GM19395 (cell line): ENCODE results near the gene FOXN3.
"Not testable (repeated sequence)": the region's sequence is repeated elsewhere in the genome, so short reads cannot be mapped to it uniquely, and the experiment has no call there.

Experiments
- ATAC-seq: cut with Tn5 transposase; IDR thresholded peaks from one replicate; pipeline ENCODE4 v1.9.1; 2021; ENCODE audit warnings: mild to moderate bottlenecking, moderate library complexity; ENCODE audit not compliant: unreplicated experiment

Gene FOXN3

DNA sequence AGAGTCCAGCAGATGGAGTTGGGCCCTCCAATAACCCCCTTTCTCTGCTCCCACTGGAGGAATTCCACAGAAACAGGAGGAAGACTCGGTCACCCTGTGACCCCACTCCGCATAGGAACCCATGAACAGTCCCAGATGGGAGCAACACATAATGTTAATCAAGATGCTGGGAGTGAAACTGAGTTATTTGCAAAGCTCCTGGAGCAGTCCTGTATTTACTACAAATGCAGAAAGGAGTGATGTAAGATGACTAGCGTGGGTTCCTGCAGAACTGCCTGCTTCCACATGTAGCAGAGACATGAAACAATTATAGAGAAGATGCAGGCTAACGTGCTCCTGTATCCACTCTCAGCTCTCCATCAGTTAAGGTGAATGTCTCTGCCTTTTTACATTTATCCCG, 274.7 kb downstream of the FOXN3 start:
- no peak for ATAC-seq

DNA sequence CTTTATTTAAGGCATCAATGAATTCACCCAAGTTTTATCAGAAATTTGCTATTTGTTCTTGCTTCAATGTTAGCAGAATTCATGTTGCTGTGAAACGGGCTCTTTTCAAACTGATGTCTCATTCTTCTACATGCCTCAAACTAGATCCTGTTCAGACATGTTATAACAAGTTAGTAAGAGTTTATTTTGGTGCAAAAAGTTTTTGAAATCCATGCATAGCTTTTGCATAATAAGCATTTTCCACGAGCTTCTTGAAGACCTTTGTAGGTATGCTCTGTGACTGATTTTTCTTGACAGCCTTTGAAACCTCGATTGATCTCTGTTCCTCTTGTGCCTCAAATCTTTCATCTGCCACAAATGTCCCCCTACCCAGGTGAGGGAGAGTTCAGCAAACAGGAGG, 275.2 kb downstream of the FOXN3 start:
- ATAC-seq = no peak

DNA sequence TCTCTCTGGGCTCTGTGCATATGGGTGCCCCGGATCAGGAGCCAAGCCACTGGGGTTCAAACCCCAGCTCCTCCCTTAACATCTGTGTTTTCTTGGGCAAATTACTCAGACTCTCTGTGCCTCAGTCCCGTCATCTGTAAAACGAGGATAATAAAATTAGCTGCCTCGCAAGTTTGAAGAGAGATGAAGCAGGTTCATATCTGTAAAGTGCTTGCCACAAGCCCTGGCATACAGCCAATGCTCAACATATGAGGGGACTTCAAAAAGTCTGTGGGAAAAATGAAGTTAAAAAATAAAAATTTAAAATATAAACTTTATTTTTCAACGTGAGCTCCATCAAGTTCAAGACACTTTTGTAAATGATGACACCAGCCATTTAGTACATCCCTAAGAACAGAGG, 276.7 kb downstream of the FOXN3 start:
- ATAC-seq = no peak

DNA sequence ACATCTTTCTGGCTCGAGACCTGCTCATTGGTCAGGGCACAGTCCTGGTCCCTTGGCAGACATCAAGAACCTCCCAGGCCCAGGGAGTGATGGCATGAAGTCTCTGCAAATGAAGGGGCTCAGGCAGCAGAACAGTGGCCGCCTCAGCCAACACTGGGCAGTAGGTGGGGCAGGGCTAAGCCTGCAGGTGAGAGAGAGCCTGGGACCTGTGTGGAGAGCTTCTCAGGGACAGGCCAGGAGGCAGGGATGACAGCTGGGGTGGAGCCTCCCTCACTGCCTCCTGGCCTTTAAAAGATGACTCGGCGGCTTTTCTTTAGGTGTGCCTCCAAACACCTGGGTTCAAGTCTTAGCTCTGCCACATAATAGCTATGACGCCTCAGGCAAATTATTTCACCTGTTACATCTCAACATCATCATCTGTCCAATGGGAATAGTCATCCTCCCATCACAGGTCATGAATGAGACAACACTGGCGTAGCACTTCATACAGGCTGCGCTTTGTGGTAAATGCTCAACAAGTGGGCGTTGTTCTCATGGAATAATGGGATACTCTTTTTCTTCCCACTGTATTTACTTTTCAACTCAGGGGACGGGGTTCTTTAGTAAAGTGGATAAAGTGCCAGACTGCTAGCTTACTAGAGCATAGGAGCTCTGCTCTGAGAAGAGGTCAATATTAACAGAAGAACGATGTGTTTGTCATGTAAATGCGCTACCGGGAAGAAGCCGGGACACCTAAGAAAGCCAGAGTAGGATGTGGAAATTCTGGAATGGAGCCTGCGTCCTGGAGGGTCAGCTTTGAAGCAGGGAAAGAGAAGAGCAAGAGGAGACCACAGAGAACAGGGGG, 277.4 kb downstream of the FOXN3 start:
- ATAC-seq = no peak

DNA sequence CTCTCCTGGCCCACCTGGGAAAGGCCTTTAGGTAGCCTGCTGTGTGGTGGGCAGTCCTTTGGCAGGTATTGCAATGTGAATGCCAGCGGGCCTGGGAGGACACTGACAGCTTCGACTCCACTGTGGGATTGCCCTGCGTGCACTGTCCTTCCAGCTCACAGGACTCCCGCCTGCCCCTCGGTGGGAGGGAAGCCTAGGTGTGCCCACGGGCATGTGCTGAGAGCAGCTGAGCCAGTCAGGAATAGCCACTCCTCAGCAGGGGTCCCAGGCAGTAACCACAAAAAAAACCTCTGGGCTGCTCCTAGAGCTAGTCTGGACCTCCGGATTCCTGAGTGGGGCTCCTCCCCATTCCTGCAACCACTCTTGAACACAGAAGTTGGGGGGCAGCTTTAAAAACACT, 278.2 kb downstream of the FOXN3 start:
- no peak for ATAC-seq

DNA sequence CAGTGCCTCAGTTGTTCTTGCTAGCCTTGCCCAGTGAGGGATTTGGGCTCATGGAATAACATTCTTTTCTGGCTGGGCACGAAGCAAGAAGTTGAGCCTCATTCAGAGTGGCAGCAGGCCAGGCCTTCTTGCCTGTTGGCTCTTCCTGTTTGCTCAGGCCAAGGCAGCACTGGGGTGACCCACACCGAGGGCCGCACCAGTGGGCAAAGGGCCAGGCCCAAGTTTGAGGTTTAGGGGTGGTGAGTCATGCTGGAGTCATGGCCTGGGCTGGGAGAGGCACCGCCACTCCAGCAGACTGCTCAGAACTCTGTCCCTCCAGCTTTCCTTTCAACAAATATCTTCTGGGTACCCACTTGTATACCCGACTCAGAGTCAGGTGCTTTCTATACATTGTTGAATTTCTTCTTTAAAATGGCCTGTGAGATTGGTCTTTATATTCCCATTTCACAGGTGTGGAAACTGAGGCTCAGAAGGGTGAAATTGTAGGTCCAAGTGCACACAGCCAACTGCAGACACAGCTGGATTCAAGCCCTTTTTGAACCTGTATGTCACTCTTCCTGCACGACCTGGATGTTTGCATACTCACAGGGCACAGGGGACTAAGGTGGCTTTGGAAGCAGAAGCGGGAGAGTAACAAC, 279.4 kb downstream of the FOXN3 start:
- no peak for ATAC-seq

DNA sequence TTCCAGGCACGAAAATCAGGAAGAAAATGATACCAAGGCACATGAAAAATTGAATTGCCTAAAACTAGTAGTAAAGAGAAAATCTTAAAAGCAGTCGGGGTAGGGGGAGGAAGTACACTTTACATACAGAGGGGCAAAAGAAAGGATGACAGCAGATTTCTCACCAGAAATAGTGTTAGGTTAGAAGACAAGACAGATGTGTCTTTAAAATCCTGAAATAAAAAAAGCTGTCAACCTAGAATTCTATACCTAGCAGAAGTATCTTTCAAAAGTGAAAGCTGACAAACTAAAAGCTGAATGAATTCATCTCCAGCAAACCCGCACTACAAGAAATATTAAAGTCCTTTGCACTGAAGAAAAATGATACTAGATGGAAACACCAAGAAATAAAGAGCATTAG, 280.4 kb downstream of the FOXN3 start:
- ATAC-seq = no peak

DNA sequence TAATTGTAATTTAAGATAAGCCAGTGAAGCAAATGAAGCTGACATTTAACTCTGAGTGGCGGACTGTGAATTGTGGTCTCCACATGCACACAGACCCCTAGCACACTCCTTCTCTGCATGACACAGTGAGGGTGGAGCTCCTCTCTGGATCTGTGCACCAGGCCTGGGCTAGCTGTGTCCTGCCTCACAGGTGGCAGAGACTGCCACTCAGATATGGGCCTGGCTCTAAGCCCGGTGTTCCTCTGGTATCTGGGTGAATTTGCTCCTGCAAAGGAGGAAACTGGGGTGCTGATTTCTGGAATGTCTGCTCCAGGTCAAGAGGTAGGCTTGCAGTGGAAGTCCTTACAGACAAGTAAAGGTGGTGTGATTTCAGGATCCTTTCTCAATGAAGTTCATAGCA, 282.4 kb downstream of the FOXN3 start:
- no peak for ATAC-seq

DNA sequence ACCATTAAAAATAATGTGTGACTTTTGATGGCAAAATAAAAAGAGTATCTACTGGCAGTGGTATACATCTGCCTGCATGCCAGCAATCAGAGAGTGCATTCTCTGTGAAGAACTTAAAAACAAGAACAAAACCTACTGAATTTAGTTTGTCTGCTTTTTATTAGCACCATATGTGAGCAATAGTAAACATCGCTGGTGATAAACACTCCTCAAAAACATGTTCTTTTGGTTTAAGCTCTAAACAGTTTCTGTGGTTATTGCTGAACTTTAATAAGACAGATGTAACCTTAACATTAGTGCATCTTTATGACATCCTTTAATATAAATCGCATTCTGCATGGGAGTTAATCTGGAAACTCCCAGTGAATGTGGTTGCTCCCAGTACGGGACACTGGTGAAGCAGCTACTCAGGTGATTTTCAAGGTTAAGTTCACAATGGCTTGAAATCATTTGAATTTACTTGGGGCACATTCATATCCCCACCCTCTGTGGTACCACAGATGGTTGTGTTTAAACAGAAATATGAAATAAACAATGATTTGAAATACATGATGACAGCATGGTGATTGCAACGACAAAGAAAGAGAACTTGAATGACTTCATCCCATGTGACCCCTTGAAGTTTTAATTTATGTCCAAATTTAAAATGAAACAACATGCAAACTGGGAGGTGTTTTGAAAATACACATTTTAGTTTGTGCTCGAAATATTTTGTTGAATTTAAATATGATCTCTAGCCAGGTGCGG, 285.9 kb downstream of the FOXN3 start:
- no peak for ATAC-seq

DNA sequence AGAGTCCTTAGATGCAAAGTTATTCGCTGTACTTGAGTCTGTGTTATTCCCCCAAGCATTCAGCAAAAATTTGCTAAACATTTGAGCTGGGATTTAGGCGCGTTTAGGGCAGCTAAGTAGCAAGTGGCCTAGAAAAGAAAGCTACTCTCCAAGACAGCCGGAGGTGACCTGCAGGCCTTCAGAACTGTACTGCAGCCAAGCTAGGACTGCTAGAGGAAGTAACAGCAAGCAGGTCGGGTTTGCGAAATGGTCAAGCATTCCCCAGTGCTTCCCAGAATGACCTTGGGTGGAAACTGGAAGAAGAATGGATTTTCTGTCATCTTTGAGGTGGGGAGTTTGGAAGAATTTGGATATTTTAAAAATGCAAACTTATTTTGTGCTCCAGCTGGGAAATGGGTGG, 287.5 kb downstream of the FOXN3 start:
- ATAC-seq = no peak

DNA sequence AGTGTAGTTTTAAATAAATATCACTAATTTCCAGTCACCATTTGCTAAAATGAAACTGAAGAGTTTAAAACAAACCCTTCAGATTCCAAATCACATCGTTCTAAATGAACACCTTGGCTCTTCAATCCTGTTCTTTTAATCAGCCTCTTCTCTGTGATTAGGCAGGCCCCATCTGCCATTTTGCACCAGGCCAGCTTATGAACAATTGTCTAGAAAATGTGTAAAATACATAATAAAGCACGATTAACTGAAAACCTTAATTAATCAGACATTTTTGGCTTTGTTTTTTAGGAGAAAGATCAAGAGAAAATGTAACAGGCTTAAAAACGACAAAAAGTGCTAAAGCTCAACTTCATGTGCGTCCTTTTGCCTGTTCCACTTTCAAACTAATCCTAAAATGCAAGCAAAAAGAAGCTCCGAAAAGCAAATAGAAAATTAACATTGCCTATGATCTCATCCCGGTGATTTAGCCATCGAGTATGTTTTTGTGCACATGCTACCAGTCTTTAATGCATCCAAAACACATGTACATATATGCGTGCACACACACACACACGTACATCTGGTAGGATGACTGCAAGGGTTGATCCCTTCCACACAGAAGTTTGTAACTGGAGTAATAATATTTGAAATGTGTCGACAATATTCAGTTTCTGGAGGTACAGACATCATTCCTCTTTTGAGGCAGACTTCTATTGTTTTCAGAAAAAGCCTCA, 288.6 kb downstream of the FOXN3 start:
- no peak for ATAC-seq

DNA sequence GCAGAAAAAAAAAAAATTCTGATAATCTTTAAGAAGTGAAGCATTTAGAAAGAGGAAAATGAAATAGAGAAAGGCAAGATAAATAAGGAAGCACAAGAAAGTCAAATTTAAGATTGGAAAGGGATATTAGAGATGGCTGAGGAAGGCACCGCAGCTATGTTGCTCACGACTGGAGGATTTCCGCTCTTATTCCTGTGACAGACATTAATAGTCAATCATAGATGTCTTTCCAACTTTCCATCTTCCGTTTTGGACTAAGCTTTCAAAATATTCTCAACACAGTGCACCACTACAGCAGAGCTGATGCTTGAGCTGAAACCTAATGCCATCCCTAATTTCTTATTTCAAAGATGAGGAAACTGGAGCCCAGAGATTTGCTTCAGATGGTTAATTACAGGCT, 290.6 kb downstream of the FOXN3 start:
- no peak for ATAC-seq

DNA sequence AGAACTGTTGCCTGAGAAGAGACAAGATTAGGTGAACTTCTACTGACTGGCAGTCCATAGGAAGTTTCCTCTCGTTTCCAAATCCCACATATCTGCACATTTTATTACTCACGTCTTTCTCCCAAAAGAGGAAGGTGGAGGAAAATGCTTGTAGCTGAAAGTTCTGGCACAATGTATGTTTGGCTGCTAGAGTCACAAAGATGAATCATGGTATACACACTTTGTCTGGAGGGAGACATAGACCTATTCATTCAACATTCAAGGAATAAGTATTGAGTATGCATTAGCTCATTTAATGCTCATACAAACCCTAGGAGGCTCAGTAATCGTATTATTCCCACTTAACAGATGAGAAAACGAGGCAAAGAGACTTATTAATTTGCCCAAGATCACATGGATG, 291.8 kb downstream of the FOXN3 start:
- ATAC-seq = no peak

DNA sequence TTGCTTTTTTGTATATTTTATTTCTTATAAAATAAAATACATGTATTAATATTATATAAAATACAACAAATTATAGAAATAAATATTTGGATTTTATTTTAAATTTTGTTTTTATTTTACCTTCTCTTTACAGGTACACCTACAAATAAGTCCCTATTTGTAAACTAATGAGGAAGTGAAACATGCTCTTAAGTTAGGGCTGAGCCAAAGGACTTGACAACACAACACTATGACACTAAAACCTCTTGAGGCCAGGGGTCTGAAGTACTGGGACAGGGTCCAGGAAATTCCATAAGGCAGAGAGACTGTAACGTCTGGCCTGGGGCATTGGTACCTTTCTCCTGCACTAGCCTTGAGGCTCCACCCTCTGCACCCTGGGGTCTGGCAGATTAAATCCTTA, 293.2 kb downstream of the FOXN3 start:
- no peak for ATAC-seq

DNA sequence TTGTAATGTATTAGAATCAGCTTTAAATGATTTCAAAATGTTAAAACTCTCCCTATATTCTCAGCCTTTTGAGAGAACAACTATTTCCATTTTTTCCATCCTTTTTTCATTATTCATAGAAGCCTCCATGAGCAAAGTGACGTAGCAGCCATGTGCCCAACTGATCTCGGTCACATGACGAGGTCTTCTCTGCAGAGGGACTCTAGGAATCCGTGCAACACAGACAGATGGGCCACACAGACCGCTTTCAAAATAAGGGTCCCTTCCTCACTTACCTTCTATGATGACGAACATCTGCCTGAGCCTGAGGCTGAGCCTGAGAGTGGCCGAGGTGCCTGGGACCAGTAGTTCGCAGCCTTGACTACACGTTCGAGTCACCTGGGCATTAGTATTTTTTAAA, 293.8 kb downstream of the FOXN3 start:
- ATAC-seq = no peak

DNA sequence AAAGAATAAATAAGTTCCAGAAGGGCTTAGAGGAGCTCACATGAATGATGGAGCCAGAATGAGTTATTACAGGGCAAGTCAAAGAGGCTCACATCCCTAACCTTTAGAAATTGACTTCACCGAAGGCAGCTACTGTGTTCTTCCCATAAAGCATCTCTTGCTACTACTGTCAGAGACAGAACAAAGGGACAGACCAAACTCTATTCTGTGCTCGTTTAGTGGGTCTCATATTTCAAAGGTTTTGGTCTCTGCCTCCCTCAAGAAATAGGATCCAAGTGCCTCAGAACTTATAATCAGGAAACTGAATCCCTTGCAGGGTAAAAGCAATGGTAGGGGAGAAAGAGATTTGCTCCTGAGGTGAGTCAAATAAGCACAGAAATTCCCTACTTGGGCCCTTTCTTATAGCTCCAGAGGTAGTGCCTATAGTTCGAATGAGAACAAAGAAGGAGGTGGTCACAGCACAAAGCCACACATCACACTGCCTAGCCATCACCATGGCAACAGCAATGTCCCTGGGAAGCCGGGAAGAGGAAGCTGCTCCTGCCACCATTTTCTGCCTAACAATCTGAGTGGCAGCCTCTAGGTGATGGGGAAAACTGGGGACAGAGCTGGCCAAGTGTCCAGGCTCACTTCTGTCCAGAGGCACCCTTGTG, 294.9 kb downstream of the FOXN3 start:
- no peak for ATAC-seq

DNA sequence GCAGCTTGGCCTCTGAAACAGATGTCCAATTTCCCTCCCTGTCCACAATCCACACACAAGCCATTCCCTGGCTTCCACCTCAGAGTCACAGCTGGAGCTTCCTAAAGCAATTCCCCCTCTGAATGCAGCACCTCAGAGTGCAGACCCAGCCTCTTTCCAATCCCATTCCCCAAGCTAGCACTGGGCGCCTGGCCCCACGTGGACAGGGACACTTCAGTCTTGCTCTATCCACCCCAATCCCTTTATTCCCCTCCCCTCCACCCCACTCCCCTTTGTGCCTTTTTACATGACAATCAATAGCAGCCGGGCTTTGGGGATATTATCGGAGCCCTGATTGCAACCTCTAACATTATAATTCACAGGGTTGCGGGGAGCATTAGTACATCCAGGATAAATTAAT, 300.0 kb downstream of the FOXN3 start:
- no peak for ATAC-seq

DNA sequence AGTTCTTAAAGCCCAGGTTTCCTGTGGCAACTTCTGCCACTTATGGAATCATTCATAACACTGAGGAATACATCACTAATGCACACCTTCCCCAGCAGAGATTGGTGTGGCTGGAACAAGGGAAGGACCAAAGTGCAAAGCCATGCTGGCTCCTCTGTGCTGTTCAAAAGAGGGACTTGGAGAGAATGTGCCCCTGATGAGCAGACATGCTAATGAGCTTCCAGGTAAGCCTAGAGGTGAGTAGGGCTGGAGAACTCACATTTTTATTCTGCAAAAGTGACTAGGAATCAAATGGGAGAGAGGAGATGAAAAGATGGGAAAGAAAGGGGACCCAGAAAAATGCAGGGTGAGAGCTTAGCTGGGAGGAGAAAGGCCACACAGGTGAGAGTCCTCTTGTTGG, 302.9 kb downstream of the FOXN3 start:
- ATAC-seq = no peak

DNA sequence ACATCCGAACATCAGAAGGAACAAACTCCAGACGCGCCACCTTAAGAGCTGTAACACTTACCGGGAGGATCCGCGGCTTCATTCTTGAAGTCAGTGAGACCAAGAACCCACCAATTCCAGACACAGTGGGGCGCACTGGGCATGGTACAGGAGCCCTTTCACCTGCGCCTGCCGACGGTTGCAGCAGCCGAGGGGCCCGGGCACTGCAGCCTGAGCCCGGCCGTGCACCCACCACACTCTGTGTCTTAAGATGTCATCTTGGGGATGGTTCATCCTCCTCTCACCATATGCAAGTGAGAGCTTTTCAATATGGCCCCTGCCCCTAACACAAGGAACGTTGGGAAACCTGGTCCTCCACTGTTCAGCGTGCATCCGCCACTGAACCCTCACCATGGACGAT, 304.3 kb downstream of the FOXN3 start:
- no peak for ATAC-seq

DNA sequence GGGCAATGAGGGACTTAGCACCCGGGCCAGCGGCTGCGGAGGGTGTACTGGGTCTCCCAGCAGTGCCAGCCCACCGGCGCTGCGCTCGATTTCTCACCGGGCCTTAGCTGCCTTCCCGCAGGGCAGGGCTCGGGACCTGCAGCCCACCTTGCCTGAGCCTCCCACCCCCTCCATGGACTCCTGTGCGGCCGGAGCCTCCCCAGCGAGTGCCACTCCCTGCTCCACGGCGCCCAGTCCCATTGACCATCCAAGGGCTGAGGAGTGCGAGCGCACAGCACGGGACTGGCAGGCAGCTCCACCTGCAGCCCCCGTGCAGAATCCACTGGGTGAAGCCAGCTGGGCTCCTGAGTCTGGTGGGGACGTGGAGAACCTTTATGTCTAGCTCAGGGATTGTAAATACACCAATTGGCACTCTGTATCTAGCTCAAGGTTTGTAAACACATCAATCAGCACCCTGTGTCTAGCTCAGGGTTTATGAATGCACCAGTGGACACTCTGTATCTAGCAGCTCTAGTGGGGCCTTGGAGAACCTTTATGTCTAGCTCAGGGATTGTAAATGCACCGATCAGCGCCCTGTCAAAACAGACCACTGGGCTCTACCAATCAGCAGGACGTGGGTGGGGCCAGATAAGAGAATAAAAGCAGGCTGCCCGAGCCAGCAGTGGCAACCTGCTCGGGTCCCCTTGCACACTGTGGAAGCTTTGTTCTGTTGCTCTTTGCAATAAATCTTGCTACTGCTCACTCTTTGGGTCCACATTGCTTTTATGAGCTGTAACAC, 305.1 kb downstream of the FOXN3 start:
- not testable (repeated sequence) for ATAC-seq
